ENCODE results near the gene NRXN3.
"Not testable (repeated sequence)": the region's sequence is repeated elsewhere in the genome, so short reads cannot be mapped to it uniquely, and the experiment has no call there.

Gene NRXN3

GRCh38 chr14:79016828-79017505, 846.8 kb downstream of the NRXN3 start:
- DNase-seq (ENCODE audit: low read depth) = no peak

GRCh38 chr14:79017561-79017960, 847.4 kb downstream of the NRXN3 start:
- no peak for DNase-seq (ENCODE audit: low read depth)

DNA sequence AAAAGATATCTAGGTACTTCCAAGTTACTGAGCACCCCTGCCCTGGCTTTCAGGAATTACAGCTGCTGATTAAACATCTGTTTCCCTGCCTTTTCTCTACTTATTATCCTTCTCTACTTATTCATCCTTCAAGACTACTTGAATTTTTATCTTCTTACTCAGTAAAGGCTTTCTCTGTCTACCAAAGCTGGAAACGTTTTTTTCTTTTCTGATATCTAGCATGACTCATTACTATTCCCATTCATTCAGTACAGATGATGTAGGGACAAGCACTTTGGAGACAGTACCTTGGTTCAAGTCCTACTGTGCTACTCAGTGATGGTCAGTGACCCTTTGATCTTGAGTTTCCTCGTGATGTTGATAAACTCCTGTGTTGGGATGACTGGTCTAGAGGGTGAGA, 848.7 kb downstream of the NRXN3 start:
- no peak for DNase-seq (ENCODE audit: low read depth)

- DNase-seq (ENCODE audit: low read depth) = not testable (repeated sequence)
Observed at GRCh38 chr14:79019898-79020297, 849.7 kb downstream of the NRXN3 start.

- no peak for DNase-seq (ENCODE audit: low read depth)
Observed at GRCh38 chr14:79021766-79022165, 851.6 kb downstream of the NRXN3 start.

GRCh38 chr14:79027138-79027537, 857.0 kb downstream of the NRXN3 start:
- no peak for DNase-seq (ENCODE audit: low read depth)

- no peak for DNase-seq (ENCODE audit: low read depth)
Observed at GRCh38 chr14:79028281-79028680, 858.1 kb downstream of the NRXN3 start.

- DNase-seq (ENCODE audit: low read depth) = no peak
Observed at GRCh38 chr14:79036441-79036840, 866.3 kb downstream of the NRXN3 start.

- DNase-seq (ENCODE audit: low read depth) = no peak
Observed at GRCh38 chr14:79037106-79037505, 866.9 kb downstream of the NRXN3 start.

DNA sequence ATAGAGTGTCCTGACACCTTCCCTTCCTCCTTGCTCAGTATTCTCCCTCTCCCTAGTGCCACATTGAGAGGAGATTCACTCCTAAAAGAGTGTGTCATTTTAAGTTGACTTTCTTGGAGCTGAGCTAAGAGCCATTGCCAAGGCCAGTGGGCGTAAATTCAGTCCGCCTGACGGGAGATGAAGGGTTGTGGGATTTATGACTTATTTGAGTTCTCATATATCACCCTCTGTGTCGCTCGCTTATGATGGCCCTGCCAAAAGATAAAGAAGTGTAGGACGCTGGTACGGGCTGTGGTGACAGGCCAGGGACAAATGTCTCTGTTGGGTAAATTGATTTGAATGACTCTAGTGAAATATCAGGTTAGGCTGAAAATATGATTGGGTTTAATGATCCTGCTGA, 867.4 kb downstream of the NRXN3 start:
- DNase-seq (ENCODE audit: low read depth) = no peak

- DNase-seq (ENCODE audit: low read depth) = no peak
Observed at GRCh38 chr14:79040790-79041189, 870.6 kb downstream of the NRXN3 start.

GRCh38 chr14:79043194-79043889, 873.2 kb downstream of the NRXN3 start:
- no peak for DNase-seq (ENCODE audit: low read depth)

DNA sequence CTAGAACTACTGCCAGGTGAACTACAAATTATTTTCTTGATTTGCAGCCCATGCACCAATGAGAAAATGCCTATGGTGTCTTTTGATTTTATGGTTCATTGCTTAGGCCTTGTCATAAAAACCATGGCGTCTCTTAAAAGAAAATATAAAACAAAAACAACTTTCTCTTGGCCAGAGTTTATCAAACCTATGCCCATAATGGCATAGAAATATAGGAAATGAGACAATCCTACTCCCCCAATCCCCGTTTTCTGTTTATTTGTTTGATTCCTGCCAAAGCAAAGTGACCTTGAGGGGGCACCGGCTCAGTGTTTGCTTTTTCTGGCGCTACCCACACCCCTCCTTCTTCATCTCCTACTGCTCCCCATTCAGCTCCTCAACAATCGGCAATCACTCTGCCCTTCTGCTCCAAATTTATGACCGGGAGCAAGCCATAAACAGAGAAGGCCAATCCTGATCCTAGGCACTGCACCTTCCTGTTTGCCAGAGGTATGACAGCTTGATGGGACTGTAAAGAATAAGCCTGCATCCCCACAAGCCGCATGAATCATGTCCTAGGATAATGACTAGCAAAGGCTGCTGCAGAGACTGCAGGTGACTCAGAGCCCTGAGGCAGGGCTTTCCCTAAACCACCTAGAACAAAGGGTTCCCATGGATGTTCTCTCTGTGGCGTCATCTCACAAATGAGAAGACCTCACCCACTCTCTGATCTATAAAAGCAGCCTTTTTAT, 874.9 kb downstream of the NRXN3 start:
- DNase-seq (ENCODE audit: low read depth) = no peak

GRCh38 chr14:79050787-79051727, 880.9 kb downstream of the NRXN3 start:
- DNase-seq (ENCODE audit: low read depth) = no peak

DNA sequence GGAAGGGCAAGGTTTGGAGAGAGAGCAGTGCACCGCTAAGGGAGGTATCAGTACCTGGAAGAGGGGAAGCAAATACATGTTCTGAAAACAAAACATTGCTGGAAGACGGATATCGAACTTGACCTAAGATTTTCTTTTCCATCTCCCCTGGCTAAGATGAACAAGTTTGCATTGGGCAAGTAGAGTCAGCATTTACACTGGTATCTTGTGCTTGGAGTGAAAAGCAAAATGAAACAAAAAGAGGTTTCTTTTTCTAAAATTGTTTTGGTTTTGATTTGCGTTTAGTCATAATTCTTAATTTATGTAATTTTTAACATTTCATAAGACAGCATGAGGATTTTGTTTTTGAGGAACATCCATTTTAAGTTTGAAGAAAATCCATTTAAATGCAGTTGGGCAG, 881.6 kb downstream of the NRXN3 start:
- no peak for DNase-seq (ENCODE audit: low read depth)

- no peak for DNase-seq (ENCODE audit: low read depth)
Observed at GRCh38 chr14:79056879-79057278, 886.7 kb downstream of the NRXN3 start.

DNA sequence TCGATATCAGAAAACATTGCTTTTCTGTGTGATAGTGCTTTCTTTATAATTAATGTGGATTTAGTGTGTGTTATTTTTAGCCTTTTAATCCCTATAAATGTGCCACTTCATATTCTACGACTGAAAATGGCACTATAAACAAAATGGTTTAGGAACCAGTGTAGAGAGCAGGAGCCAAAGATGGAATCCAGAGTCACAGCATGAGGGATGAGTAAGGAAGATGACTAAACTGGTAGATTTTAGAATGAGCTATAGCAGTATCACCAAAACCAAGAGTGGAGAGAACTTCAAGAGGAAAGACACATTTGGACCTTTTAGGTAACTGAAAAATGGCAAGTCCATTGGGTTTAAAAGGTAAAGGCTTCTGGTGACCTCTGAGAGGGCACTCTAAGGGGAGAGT, 887.2 kb downstream of the NRXN3 start:
- DNase-seq (ENCODE audit: low read depth) = no peak

DNA sequence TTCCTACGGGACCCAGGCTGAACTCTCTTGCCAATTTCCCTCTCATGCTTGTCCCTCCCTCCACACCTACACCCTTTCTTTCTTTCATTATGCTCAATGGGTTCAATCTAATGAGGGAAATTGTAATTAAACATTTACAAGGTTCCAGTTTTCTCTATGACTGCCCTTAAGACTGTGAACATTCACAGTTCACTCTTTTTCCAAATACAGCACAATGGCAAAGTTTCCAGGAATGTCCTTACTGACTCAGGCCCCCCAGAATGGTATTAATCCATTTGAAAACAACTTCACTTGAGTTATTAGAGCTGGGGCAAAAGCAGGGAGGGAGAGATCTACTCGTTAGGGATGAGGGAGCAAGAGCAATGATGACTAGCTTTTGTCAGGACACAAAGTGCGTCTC, 892.1 kb downstream of the NRXN3 start:
- no peak for DNase-seq (ENCODE audit: low read depth)

DNA sequence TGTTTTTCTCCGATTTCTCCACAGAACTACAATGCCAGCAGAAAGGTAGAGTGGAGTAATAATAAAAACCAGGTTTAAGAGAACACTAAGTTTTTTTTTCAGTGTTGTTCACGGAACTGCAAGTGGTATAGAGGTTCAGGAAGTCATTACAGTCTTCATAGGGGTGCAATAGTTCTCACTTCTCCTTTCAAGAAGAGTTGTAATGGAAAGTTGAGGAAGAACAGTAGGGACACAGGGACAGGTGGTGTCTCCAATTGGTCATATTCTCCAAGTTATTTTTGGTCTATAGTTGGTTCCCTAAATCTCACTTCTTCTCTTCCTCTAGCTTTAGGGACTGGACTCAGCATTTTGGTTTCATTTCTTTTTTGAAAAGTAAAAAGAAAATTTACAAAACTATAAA, 894.0 kb downstream of the NRXN3 start:
- no peak for DNase-seq (ENCODE audit: low read depth)

- no peak for DNase-seq (ENCODE audit: low read depth)
Observed at GRCh38 chr14:79074510-79074909, 904.3 kb downstream of the NRXN3 start.

DNA sequence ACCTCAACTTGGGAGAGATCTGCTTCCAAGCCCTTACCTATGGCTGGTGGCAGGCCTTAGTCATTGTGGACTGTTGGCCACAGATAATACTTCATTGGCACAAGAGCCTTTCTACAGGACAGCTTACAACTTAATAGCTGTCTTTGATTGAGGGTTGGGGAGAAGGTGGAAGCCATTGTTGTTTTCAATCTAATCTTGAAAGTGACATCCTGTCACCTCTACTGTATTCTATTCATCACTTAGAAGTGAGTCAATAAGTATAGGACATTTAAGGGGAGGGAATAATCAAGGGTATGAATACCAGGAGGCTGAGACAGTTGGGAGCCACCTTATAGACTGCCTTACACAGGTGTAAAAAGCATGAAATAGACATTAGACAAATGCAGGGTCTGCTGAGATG, 906.3 kb downstream of the NRXN3 start:
- no peak for DNase-seq (ENCODE audit: low read depth)

DNA sequence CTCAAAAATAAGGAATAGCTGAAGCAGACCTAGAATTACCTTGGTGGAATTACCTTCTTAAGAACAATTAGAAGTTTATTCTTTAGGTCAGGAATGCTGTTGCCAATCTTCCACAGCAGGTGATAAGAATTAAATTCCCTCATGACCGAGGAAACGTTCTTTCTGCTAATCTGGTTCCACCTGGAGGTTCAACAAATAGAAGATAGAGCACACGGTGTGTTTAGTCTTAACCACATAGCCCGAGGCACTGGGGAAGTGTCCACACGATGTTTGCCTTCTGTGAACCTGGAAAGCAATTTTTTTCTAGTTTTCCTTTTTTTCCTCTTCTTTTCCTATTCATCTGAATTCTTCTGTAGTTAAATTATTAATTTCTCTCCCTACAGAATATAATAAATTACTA, 906.9 kb downstream of the NRXN3 start:
- DNase-seq (ENCODE audit: low read depth) = no peak
